Stomach (tissue), 9 donors: ENCODE measurements around the gene OSGEPL1. TPM values are rescaled to one million over a fixed set of nuclear protein-coding genes. Genes with fewer than 3 reads are reported as not detected.
A peak's percentile ranks its signal among the peaks of the same experiment; 100 is the strongest.

Experiments
- DNase-seq, 2 donors: peaks; one replicate each; pipeline versions ENCODE4 v3.0.0 to v3.0.0-alpha.2; 2013 to 2019
- H3K27ac ChIP-seq, 5 donors: fragments of 200-600 bp in 4 of 5; sonication (generic) in 4 of 5; one replicate each; pipeline ENCODE4 v1.5.1; 2013 to 2019; ENCODE audit warnings: mild to moderate bottlenecking in 1 of 5, moderate library complexity in 1 of 5
- H3K27me3 ChIP-seq, 3 donors: fragments of 200-600 bp; sonication (generic); one replicate each; pipeline ENCODE4 v1.5.1; 2017 to 2019; ENCODE audit warnings: mixed run types in 1 of 3
- H3K36me3 ChIP-seq, 4 donors: fragments of 200-600 bp; sonication (generic); 1 replicate in 3 of 4; 2 replicates in 1 of 4; pipeline ENCODE4 v1.5.1; 2016 to 2019
- H3K4me1 ChIP-seq, 4 donors: fragments of 200-600 bp; sonication (generic); one replicate each; pipeline ENCODE4 v1.5.1; 2016 to 2019
- H3K4me3 ChIP-seq, 4 donors: fragments of 200-600 bp; sonication (generic) in 3 of 4; one replicate each; pipeline ENCODE4 v1.5.1; 2016 to 2019; ENCODE audit warnings: mild to moderate bottlenecking in 1 of 4
- H3K9me3 ChIP-seq, 4 donors: fragments of 200-600 bp; sonication (generic); one replicate each; pipeline ENCODE4 v1.5.1; 2016 to 2019
- CTCF ChIP-seq, 7 experiments: fragments of 450-650 bp in 4 of 7; fragments of 200-600 bp in 3 of 7; sonication (generic) in 3 of 7; IDR thresholded peaks; one replicate each; pipeline ENCODE4 v1.5.1; 2016 to 2019; ENCODE audit warnings: antibody characterized with exemption in 7 of 7, control low read depth in 2 of 7, mild to moderate bottlenecking in 1 of 7
- EP300 ChIP-seq: sonication (generic); formaldehyde crosslinking; IDR thresholded peaks from one replicate; pipeline ENCODE4 v1.6.1; 2017; ENCODE audit warnings: antibody characterized with exemption
- POLR2A ChIP-seq, 4 donors: fragments of 450-650 bp; IDR thresholded peaks; one replicate each; pipeline ENCODE4 v1.6.1; 2016; ENCODE audit warnings: antibody characterized with exemption in 4 of 4, control low read depth in 2 of 4, mild to moderate bottlenecking in 1 of 4, moderate library complexity in 1 of 4
- POLR2AphosphoS5 ChIP-seq, 3 donors: sonication (generic); formaldehyde crosslinking; IDR thresholded peaks; one replicate each; pipeline ENCODE4 v1.6.1; 2016; ENCODE audit warnings: antibody characterized with exemption in 3 of 3
- WGBS, 5 donors: extraction: QIAGEN DNeasy Blood & Tissue Kit in 3 of 5; methylation state at CpG; one replicate each; pipeline versions ENCODE4 v1.1.5 to v1.1.7; 2013 to 2018; 5-methylcytosine and 5-hydroxymethylcytosine counted together
- intact Hi-C: fragments of 100-400 bp; cut with DNase I; formaldehyde crosslinking; loops from one replicate; pipeline ENCODE4 v1.15.1; 2023; ENCODE audit warnings: low total_unique reads
- polyA plus RNA-seq, 3 donors: library from polyadenylated mRNA; stranded (reverse); fragments of 200-250 nt; gene quantifications; one replicate each; pipeline ENCODE4 v1.2.3, GENCODE V29; 2013
- total RNA-seq, 5 donors: library from RNA; depleted of rRNA; stranded (reverse); fragments of >200 nt; gene quantifications; one replicate each; pipeline versions ENCODE4 v1.1.0 to v1.2.3, GENCODE V29; 2014 to 2016
- donor health status: healthy with polysubstance abuse.
- donor health status: Bipolar disorder and iron deficiency.
- donor health status: healthy.

Gene OSGEPL1
- total and polyA plus RNA-seq, 8 donors: 1.3 to 9.0 (median 4.0) TPM; not detected in 1

GRCh38 chr2:189782221-189782671 is 19.7 kb upstream of the OSGEPL1 start:
- intact Hi-C loops: no loop called here
- peak overlapping the region in 3 of 5 donors; percentile 97 to 98 (median 97) for H3K27ac ChIP-seq
- TF ChIP-seq POLR2AphosphoS5 (IDR thresholded peaks at IDR 0.05) (no peak), POLR2A (IDR thresholded peaks at IDR 0.05) (no peak), CTCF (IDR thresholded peaks at IDR 0.05) (no peak), EP300 (no peak)
- H3K36me3 ChIP-seq: peaks cover 14 to 51% (median 38%) of the 10 kb centered on the region in 4 donors
- peaks cover 23 to 59% (median 39%) of the 10 kb centered on the region in 4 donors for H3K4me1 ChIP-seq
- 38 to 57% (median 50%) methylated on average over 4 of the region's 4 CpGs for WGBS, 5 donors
- H3K9me3 ChIP-seq: no peaks in the 10 kb centered on the region
- no peak for DNase-seq
- H3K27me3 ChIP-seq: no peaks in the 10 kb centered on the region
- peak overlapping the region in 2 of 4 donors; percentile 63 to 73 for H3K4me3 ChIP-seq

- Histone ChIP-seq H3K27me3 (no peaks in the 10 kb centered on the region), H3K9me3 (no peaks in the 10 kb centered on the region), H3K36me3 (peaks cover 15 to 93% (median 92%) of the 10 kb centered on the region in 4 donors), H3K27ac (no peak overlapping the region), H3K4me1 (peaks cover 0 to 10% (median 0%) of the 10 kb centered on the region in 4 donors), H3K4me3 (no peak overlapping the region)
- intact Hi-C loops: no loop called here
- peak in 1 of 2 donors; percentile 37 for DNase-seq
- TF ChIP-seq EP300 (no peak), CTCF (IDR thresholded peaks at IDR 0.05) (no peak), POLR2AphosphoS5 (IDR thresholded peaks at IDR 0.05) (no peak), POLR2A (IDR thresholded peaks at IDR 0.05) (no peak)
- WGBS, 5 donors: 36 to 63% (median 45%) methylated on average over 1 of the region's 1 CpG
Observed at GRCh38 chr2:189772212-189772611, 9.6 kb upstream of the OSGEPL1 start.

- H3K36me3 ChIP-seq: peaks cover 15 to 90% (median 89%) of the 10 kb centered on the region in 4 donors
- no peak overlapping the region for H3K27ac ChIP-seq
- no peaks in the 10 kb centered on the region for H3K9me3 ChIP-seq
- no peak overlapping the region for H3K4me3 ChIP-seq
- TF ChIP-seq CTCF (IDR thresholded peaks at IDR 0.05) (no peak), EP300 (no peak), POLR2A (IDR thresholded peaks at IDR 0.05) (no peak), POLR2AphosphoS5 (IDR thresholded peaks at IDR 0.05) (no peak)
- no peaks in the 10 kb centered on the region for H3K27me3 ChIP-seq
- no peak for DNase-seq
- H3K4me1 ChIP-seq: peaks cover 0 to 10% (median 0%) of the 10 kb centered on the region in 4 donors
- WGBS, 5 donors: 68 to 73% (median 72%) methylated on average over 6 of the region's 6 CpGs
- intact Hi-C loops: no loop called here
Observed at GRCh38 chr2:189770590-189771322, 8.2 kb upstream of the OSGEPL1 start.

GRCh38 chr2:189763908-189764661 is 1.5 kb upstream of the OSGEPL1 start:
- Histone ChIP-seq H3K9me3 (no peaks in the 10 kb centered on the region), H3K4me3 (peak overlapping the region in 1 of 4 donors; percentile 62), H3K27ac (no peak overlapping the region), H3K4me1 (peaks cover 0 to 23% (median 17%) of the 10 kb centered on the region in 4 donors), H3K36me3 (peaks cover 0 to 26% (median 23%) of the 10 kb centered on the region in 4 donors), H3K27me3 (no peaks in the 10 kb centered on the region)
- intact Hi-C loops: no loop called here
- no peak for TF ChIP-seq POLR2A (IDR thresholded peaks at IDR 0.05)
- TF ChIP-seq CTCF (IDR thresholded peaks at IDR 0.05): no peak
- peak in 1 of 2 donors; percentile 12 for DNase-seq
- WGBS, 5 donors: 77 to 87% (median 81%) methylated on average over 4 of the region's 4 CpGs
